ENCODE measurements around the gene JHY. TPM values are rescaled to one million over a fixed set of nuclear protein-coding genes. Genes with fewer than 3 reads are reported as not detected.

The JHY gene
- polyA plus RNA-seq, 4 donors = 10.0 to 13.3 (median 12.3) TPM

- no peak for DNase-seq (ENCODE audit: low read depth in 4 of 4, low spot score in 3 of 4)
Observed at GRCh38 chr11:122869622-122870021, 12.9 kb upstream of the JHY start.

- DNase-seq (ENCODE audit: low read depth in 4 of 4, low spot score in 3 of 4) = no peak
Observed at GRCh38 chr11:122871302-122871701, 11.3 kb upstream of the JHY start.

- DNase-seq (ENCODE audit: low read depth in 4 of 4, low spot score in 3 of 4) = no peak
Observed at GRCh38 chr11:122872046-122872445, 10.5 kb upstream of the JHY start.

- no peak for DNase-seq (ENCODE audit: low read depth in 4 of 4, low spot score in 3 of 4)
Observed at GRCh38 chr11:122874991-122875390, 7.6 kb upstream of the JHY start.

GRCh38 chr11:122877732-122878131 is 4.8 kb upstream of the JHY start:
- no peak for DNase-seq (ENCODE audit: low read depth in 4 of 4, low spot score in 3 of 4)

- no peak for DNase-seq (ENCODE audit: low read depth in 4 of 4, low spot score in 3 of 4)
Observed at GRCh38 chr11:122879785-122880184, 2.8 kb upstream of the JHY start.

- DNase-seq (ENCODE audit: low read depth in 4 of 4, low spot score in 3 of 4) = peak in 3 of 4 donors; percentile 45 to 53 (median 52)
Observed at GRCh38 chr11:122882857-122883645, 492 bp downstream of the JHY start.

GRCh38 chr11:122883646-122883979 is 1.1 kb downstream of the JHY start:
- peak in 1 of 4 donors; percentile 54 for DNase-seq (ENCODE audit: low read depth in 4 of 4, low spot score in 3 of 4)

GRCh38 chr11:122888162-122888561 is 5.6 kb downstream of the JHY start:
- no peak for DNase-seq (ENCODE audit: low read depth in 4 of 4, low spot score in 3 of 4)

- peak in 1 of 4 donors; percentile 26 for DNase-seq (ENCODE audit: low read depth in 4 of 4, low spot score in 3 of 4)
Observed at GRCh38 chr11:122893131-122893530, 10.6 kb downstream of the JHY start.

- DNase-seq (ENCODE audit: low read depth in 4 of 4, low spot score in 3 of 4) = no peak
Observed at GRCh38 chr11:122895563-122895962, 13.0 kb downstream of the JHY start.

- no peak for DNase-seq (ENCODE audit: low read depth in 4 of 4, low spot score in 3 of 4)
Observed at GRCh38 chr11:122897606-122898210, 15.1 kb downstream of the JHY start.

GRCh38 chr11:122898799-122899198 is 16.2 kb downstream of the JHY start:
- DNase-seq (ENCODE audit: low read depth in 4 of 4, low spot score in 3 of 4) = no peak

- no peak for DNase-seq (ENCODE audit: low read depth in 4 of 4, low spot score in 3 of 4)
Observed at GRCh38 chr11:122900587-122901202, 18.1 kb downstream of the JHY start.

- no peak for DNase-seq (ENCODE audit: low read depth in 4 of 4, low spot score in 3 of 4)
Observed at GRCh38 chr11:122902951-122903350, 20.4 kb downstream of the JHY start.

- no peak for DNase-seq (ENCODE audit: low read depth in 4 of 4, low spot score in 3 of 4)
Observed at GRCh38 chr11:122910775-122911174, 28.2 kb downstream of the JHY start.

GRCh38 chr11:122917311-122917710 is 34.8 kb downstream of the JHY start:
- DNase-seq (ENCODE audit: low read depth in 4 of 4, low spot score in 3 of 4) = no peak

- no peak for DNase-seq (ENCODE audit: low read depth in 4 of 4, low spot score in 3 of 4)
Observed at GRCh38 chr11:122918734-122919133, 36.2 kb downstream of the JHY start.

- DNase-seq (ENCODE audit: low read depth in 4 of 4, low spot score in 3 of 4) = no peak
Observed at GRCh38 chr11:122920579-122920978, 38.0 kb downstream of the JHY start.

GRCh38 chr11:122922893-122923292 is 40.3 kb downstream of the JHY start:
- no peak for DNase-seq (ENCODE audit: low read depth in 4 of 4, low spot score in 3 of 4)

- DNase-seq (ENCODE audit: low read depth in 4 of 4, low spot score in 3 of 4) = no peak
Observed at GRCh38 chr11:122923302-122923701, 40.7 kb downstream of the JHY start.

GRCh38 chr11:122931510-122931909 is 49.0 kb downstream of the JHY start:
- no peak for DNase-seq (ENCODE audit: low read depth in 4 of 4, low spot score in 3 of 4)

Measured in left renal pelvis (tissue), 4 donors.